Mononuclear cell (primary cell): ENCODE data around the gene PMEL. TPM values are rescaled to one million over a fixed set of nuclear protein-coding genes. Genes with fewer than 3 reads are reported as not detected.
A peak's percentile ranks its signal among the peaks of the same experiment; 100 is the strongest.

Experiments
- H3K27me3 ChIP-seq: 2 replicates; pipeline ENCODE4 v1.6.0; 2011; ENCODE audit warnings: low read length, control low read depth; ENCODE audit not compliant: insufficient read depth
- H3K4me1 ChIP-seq: 2 replicates; pipeline ENCODE4 v1.5.1; 2011; ENCODE audit warnings: mild to moderate bottlenecking, low read length, control low read depth; ENCODE audit not compliant: insufficient read depth
- H3K4me3 ChIP-seq: 2 replicates; pipeline ENCODE4 v1.5.1; 2011; ENCODE audit warnings: mild to moderate bottlenecking, low read length, moderate library complexity
- H3K9me3 ChIP-seq: 2 replicates; pipeline ENCODE4 v1.5.1; 2011; ENCODE audit warnings: low read depth, mild to moderate bottlenecking, control low read depth, low read length
- total RNA-seq: library from RNA; depleted of rRNA; stranded (reverse); fragments of >200 nt; gene quantifications from one replicate; pipeline ENCODE4 v1.2.3, GENCODE V29; 2012

Gene PMEL
- total RNA-seq, 1 donor = not detected

GRCh38 chr12:55972042-55972441 lies 6.2 kb upstream of the PMEL start:
- Histone ChIP-seq H3K9me3 (no peaks in the 10 kb centered on the region), H3K27me3 (no peaks in the 10 kb centered on the region), H3K4me1 (peaks cover 48% of the 10 kb centered on the region), H3K4me3 (no peak overlapping the region)

GRCh38 chr12:55970775-55971174 lies 4.9 kb upstream of the PMEL start:
- no peak overlapping the region for H3K4me3 ChIP-seq
- peaks cover 49% of the 10 kb centered on the region for H3K4me1 ChIP-seq
- H3K9me3 ChIP-seq = no peaks in the 10 kb centered on the region
- no peaks in the 10 kb centered on the region for H3K27me3 ChIP-seq

- Histone ChIP-seq H3K27me3 (no peaks in the 10 kb centered on the region), H3K9me3 (no peaks in the 10 kb centered on the region), H3K4me3 (no peak overlapping the region), H3K4me1 (peaks cover 36% of the 10 kb centered on the region)
Observed at GRCh38 chr12:55969356-55969755, 3.5 kb upstream of the PMEL start.

- Histone ChIP-seq H3K9me3 (no peaks in the 10 kb centered on the region), H3K4me1 (peaks cover 24% of the 10 kb centered on the region), H3K4me3 (peak within 1 kb of the TSS; percentile 77), H3K27me3 (no peaks in the 10 kb centered on the region)
Observed at GRCh38 chr12:55966408-55967281, 803 bp upstream of the PMEL start, which contains the start of gene CDK2. TSS of gene CDK2 (plus strand) at chr12:55966830. CDS start at chr12:55967009, 179 bp downstream.

- no peaks in the 10 kb centered on the region for H3K27me3 ChIP-seq
- no peaks in the 10 kb centered on the region for H3K9me3 ChIP-seq
- no peak overlapping the region for H3K4me3 ChIP-seq
- H3K4me1 ChIP-seq = peaks cover 24% of the 10 kb centered on the region
Observed at GRCh38 chr12:55965240-55965639, 602 bp downstream of the PMEL start.

GRCh38 chr12:55963760-55964159 lies 2.1 kb downstream of the PMEL start:
- H3K27me3 ChIP-seq = no peaks in the 10 kb centered on the region

GRCh38 chr12:55957106-55957859 lies 8.6 kb downstream of the PMEL start:
- no peaks in the 10 kb centered on the region for H3K9me3 ChIP-seq
- H3K27me3 ChIP-seq = no peaks in the 10 kb centered on the region
- no peaks in the 10 kb centered on the region for H3K4me1 ChIP-seq
- H3K4me3 ChIP-seq = no peak overlapping the region

More at GRCh38 chr12:55963760-55964159, 2.1 kb downstream of the PMEL start:
- peaks cover 24% of the 10 kb centered on the region for H3K4me1 ChIP-seq
- H3K4me3 ChIP-seq = no peak overlapping the region
- H3K9me3 ChIP-seq = no peaks in the 10 kb centered on the region

- Histone ChIP-seq H3K27me3 (no peaks in the 10 kb centered on the region), H3K4me1 (no peaks in the 10 kb centered on the region), H3K9me3 (no peaks in the 10 kb centered on the region), H3K4me3 (no peak overlapping the region)
Observed at GRCh38 chr12:55955800-55956508, 9.9 kb downstream of the PMEL start.

- Histone ChIP-seq H3K27me3 (no peaks in the 10 kb centered on the region), H3K4me3 (no peak overlapping the region), H3K9me3 (no peaks in the 10 kb centered on the region)
Observed at GRCh38 chr12:55955344-55955743, 10.5 kb downstream of the PMEL start.

GRCh38 chr12:55946553-55946952 lies 19.3 kb downstream of the PMEL start:
- Histone ChIP-seq H3K4me3 (no peak overlapping the region), H3K4me1 (no peaks in the 10 kb centered on the region), H3K27me3 (no peaks in the 10 kb centered on the region), H3K9me3 (no peaks in the 10 kb centered on the region)

More at GRCh38 chr12:55955344-55955743, 10.5 kb downstream of the PMEL start:
- H3K4me1 ChIP-seq = no peaks in the 10 kb centered on the region

GRCh38 chr12:55942577-55943136 lies 23.2 kb downstream of the PMEL start:
- no peaks in the 10 kb centered on the region for H3K27me3 ChIP-seq
- H3K4me3 ChIP-seq = no peak overlapping the region
- no peaks in the 10 kb centered on the region for H3K9me3 ChIP-seq
- peaks cover 15% of the 10 kb centered on the region for H3K4me1 ChIP-seq

- Histone ChIP-seq H3K9me3 (no peaks in the 10 kb centered on the region), H3K4me3 (no peak overlapping the region), H3K4me1 (peaks cover 15% of the 10 kb centered on the region), H3K27me3 (no peaks in the 10 kb centered on the region)
Observed at GRCh38 chr12:55942055-55942454, 23.8 kb downstream of the PMEL start.

GRCh38 chr12:55940065-55940732 lies 25.6 kb downstream of the PMEL start:
- no peaks in the 10 kb centered on the region for H3K9me3 ChIP-seq
- H3K27me3 ChIP-seq = no peaks in the 10 kb centered on the region
- peaks cover 29% of the 10 kb centered on the region for H3K4me1 ChIP-seq
- H3K4me3 ChIP-seq = no peak overlapping the region

GRCh38 chr12:55938826-55939501 lies 26.9 kb downstream of the PMEL start:
- H3K9me3 ChIP-seq = no peaks in the 10 kb centered on the region
- peaks cover 39% of the 10 kb centered on the region for H3K4me1 ChIP-seq
- H3K4me3 ChIP-seq = no peak overlapping the region
- no peaks in the 10 kb centered on the region for H3K27me3 ChIP-seq
